HepG2 (cell line): ENCODE data around the gene MFRP. TPM values are rescaled to one million over a fixed set of nuclear protein-coding genes. Genes with fewer than 3 reads are reported as not detected.

Experiments used
- CAMTA2 ChIP-seq: sonication (generic); formaldehyde crosslinking; IDR thresholded peaks from 2 replicates; pipeline ENCODE4 v1.4.0; 2020; ENCODE audit warnings: mild to moderate bottlenecking, missing genetic modification reagents, borderline replicate concordance
- CREM ChIP-seq, 2 experiments: sonication (generic) in 1 of 2; formaldehyde crosslinking in 1 of 2; IDR thresholded peaks; 2 replicates each; pipeline versions ENCODE4 v1.4.0 to v1.6.1; 2016 to 2020; ENCODE audit warnings: antibody characterized with exemption in 1 of 2, mild to moderate bottlenecking in 1 of 2, missing genetic modification reagents in 1 of 2
- GATAD1 ChIP-seq: IDR thresholded peaks from 2 replicates; pipeline ENCODE4 v1.6.1; 2016; ENCODE audit warnings: missing genetic modification reagents, missing compliant biosample characterization
- GTF2F1 ChIP-seq: fragments of 150-350 bp; IDR thresholded peaks from 2 replicates; pipeline ENCODE4 v1.6.1; 2014; ENCODE audit warnings: low read length
- GZF1 ChIP-seq: sonication (generic); formaldehyde crosslinking; IDR thresholded peaks from 2 replicates; pipeline ENCODE4 v1.5.1; 2020; ENCODE audit warnings: mild to moderate bottlenecking, missing genetic modification reagents
- IRF2 ChIP-seq: IDR thresholded peaks from 2 replicates; pipeline ENCODE4 v1.6.1; 2018; ENCODE audit warnings: missing genetic modification reagents, missing compliant biosample characterization
- KLF16 ChIP-seq, 2 experiments: sonication (generic) in 1 of 2; formaldehyde crosslinking in 1 of 2; IDR thresholded peaks; 2 replicates each; pipeline versions ENCODE4 v1.6.1 to v1.8.0; 2016 to 2023; ENCODE audit warnings: missing genetic modification reagents in 2 of 2, missing compliant biosample characterization in 1 of 2
- MIXL1 ChIP-seq: IDR thresholded peaks from 2 replicates; pipeline ENCODE4 v1.6.1; 2016
- MTA1 ChIP-seq: sonication (generic); formaldehyde crosslinking; IDR thresholded peaks from 2 replicates; pipeline ENCODE4 v1.4.0; 2020; ENCODE audit warnings: missing genetic modification reagents, mild to moderate bottlenecking, borderline replicate concordance
- NR2F1 ChIP-seq, 2 experiments: fragments of 450-650 bp in 1 of 2; formaldehyde crosslinking in 1 of 2; IDR thresholded peaks; 2 replicates each; pipeline versions ENCODE4 v1.5.0 to v1.6.1; 2016 to 2020; ENCODE audit warnings: mild to moderate bottlenecking in 1 of 2, missing compliant biosample characterization in 1 of 2, missing genetic modification reagents in 1 of 2, moderate library complexity in 1 of 2
- REL ChIP-seq: sonication (generic); formaldehyde crosslinking; conservative IDR thresholded peaks from 2 replicates; pipeline ENCODE4 v1.8.0; 2022; ENCODE audit warnings: mild to moderate bottlenecking, missing genetic modification reagents, moderate library complexity
- TOPORS ChIP-seq: sonication (generic); formaldehyde crosslinking; IDR thresholded peaks from 2 replicates; pipeline ENCODE4 v1.8.0; 2023; ENCODE audit warnings: mild to moderate bottlenecking, missing genetic modification reagents
- ZFP82 ChIP-seq: sonication (generic); formaldehyde crosslinking; IDR thresholded peaks from 2 replicates; pipeline ENCODE4 v1.5.1; 2020; ENCODE audit warnings: mild to moderate bottlenecking, missing genetic modification reagents, borderline replicate concordance
- ZFX ChIP-seq: sonication (generic); formaldehyde crosslinking; IDR thresholded peaks from 2 replicates; pipeline ENCODE4 v1.4.0; 2020; ENCODE audit warnings: mild to moderate bottlenecking, low read depth, missing genetic modification reagents, moderate library complexity
- ZNF180 ChIP-seq: sonication (generic); formaldehyde crosslinking; IDR thresholded peaks from 2 replicates; pipeline ENCODE4 v1.4.0; 2020; ENCODE audit warnings: low read depth, missing genetic modification reagents, borderline replicate concordance
- ZNF468 ChIP-seq: sonication (generic); formaldehyde crosslinking; IDR thresholded peaks from 2 replicates; pipeline ENCODE4 v1.8.0; 2022; ENCODE audit warnings: mild to moderate bottlenecking, moderate library complexity, missing genetic modification reagents
- polyA plus RNA-seq, 8 experiments: library from polyadenylated mRNA; depleted of rRNA in 3 of 8; stranded (reverse) in 7 of 8; unstranded in 1 of 8; fragments of >200 nt; fragmentation: Illumina TruSeq in 4 of 8; extraction: Trizol in 4 of 8; gene quantifications; 2 replicates each; pipeline versions ENCODE4 v1.2.1 to v1.2.3, GENCODE V29; 2011 to 2016; ENCODE audit warnings: low read depth in 4 of 8, missing spikeins in 1 of 8, mixed read lengths in 1 of 8; ENCODE audit not compliant: insufficient read depth in 1 of 8
- total RNA-seq, 5 experiments: library from RNA; depleted of rRNA; stranded (reverse); fragments of >200 nt; fragmentation: Illumina TruSeq; extraction: Trizol; gene quantifications; 2 replicates each; pipeline ENCODE4 v1.2.3, GENCODE V29; 2016; ENCODE audit warnings: low read depth in 1 of 5
- TF ChIP-seq, protein P1 (sequence below): IDR thresholded peaks from 2 replicates; pipeline ENCODE4 v1.6.1; 2018; ENCODE audit warnings: missing genetic modification reagents
- TF ChIP-seq, protein P2 (sequence below): sonication (generic); formaldehyde crosslinking; IDR thresholded peaks from 2 replicates; pipeline ENCODE4 v1.5.0; 2020; ENCODE audit warnings: missing genetic modification reagents
- TF ChIP-seq, protein P3 (sequence below): IDR thresholded peaks from 2 replicates; pipeline ENCODE4 v1.6.1; 2016; ENCODE audit warnings: mild to moderate bottlenecking, missing biosample characterization, missing genetic modification reagents
- TF ChIP-seq, protein P4 (sequence below): sonication (generic); formaldehyde crosslinking; IDR thresholded peaks from 2 replicates; pipeline ENCODE4 v1.4.0; 2020; ENCODE audit warnings: missing genetic modification reagents

MFRP gene
- total and polyA plus RNA-seq, 2 of the 13 experiments (the other 11 are each of a cell fraction or from before 2014, with no cell fraction given) = not detected

DNA sequence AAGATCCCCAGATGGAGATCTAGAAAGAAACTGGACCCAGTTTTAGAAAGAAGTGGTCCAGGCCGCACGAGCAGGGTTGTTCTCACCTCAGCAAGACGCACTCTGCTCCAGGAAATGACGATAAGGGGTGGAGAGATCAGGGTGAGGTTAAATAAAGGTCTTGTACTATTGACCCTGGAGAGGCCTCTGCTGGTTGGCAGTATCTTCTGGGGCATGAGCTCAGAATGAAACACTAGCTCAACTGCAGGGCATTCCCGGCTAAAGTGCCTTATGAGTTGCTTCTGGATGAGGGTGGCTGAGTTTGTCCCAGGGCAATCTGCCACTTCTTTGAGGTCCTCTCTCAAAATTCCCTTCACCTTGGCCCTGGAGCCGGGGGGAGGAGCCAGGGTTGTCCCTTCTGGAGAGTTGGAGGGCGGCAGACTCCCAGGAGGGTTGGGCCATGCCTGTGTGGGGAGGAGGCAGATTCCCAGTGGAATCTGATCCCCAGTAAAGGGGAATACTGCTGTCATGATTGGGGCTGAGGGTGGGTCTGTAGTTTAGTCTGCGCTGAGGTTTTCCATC, 24.1 kb upstream of the MFRP start (continued):
- no peak for TF ChIP-seq MTA1 (CRISPR knock-in tag)
- TF ChIP-seq ZNF468 = no peak
- TF ChIP-seq CREM (IDR thresholded peaks at IDR 0.05) = peak; percentile 70
- no peak for TF ChIP-seq CREM (CRISPR knock-in tag; IDR thresholded peaks at IDR 0.05)
- TF ChIP-seq, protein P1, sequence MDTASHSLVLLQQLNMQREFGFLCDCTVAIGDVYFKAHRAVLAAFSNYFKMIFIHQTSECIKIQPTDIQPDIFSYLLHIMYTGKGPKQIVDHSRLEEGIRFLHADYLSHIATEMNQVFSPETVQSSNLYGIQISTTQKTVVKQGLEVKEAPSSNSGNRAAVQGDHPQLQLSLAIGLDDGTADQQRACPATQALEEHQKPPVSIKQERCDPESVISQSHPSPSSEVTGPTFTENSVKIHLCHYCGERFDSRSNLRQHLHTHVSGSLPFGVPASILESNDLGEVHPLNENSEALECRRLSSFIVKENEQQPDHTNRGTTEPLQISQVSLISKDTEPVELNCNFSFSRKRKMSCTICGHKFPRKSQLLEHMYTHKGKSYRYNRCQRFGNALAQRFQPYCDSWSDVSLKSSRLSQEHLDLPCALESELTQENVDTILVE = no peak
- no peak for TF ChIP-seq TOPORS
- no peak for TF ChIP-seq REL (CRISPR knock-in tag)
- TF ChIP-seq GATAD1 (CRISPR knock-in tag) = no peak
- no peak for TF ChIP-seq CAMTA2 (CRISPR knock-in tag)
- peak; percentile 42; the same call in 1 of the 2 replicates for TF ChIP-seq ZFX
- TF ChIP-seq, protein P2, sequence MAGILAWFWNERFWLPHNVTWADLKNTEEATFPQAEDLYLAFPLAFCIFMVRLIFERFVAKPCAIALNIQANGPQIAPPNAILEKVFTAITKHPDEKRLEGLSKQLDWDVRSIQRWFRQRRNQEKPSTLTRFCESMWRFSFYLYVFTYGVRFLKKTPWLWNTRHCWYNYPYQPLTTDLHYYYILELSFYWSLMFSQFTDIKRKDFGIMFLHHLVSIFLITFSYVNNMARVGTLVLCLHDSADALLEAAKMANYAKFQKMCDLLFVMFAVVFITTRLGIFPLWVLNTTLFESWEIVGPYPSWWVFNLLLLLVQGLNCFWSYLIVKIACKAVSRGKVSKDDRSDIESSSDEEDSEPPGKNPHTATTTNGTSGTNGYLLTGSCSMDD (CRISPR knock-in tag) = no peak
- peak; percentile 77 to 79 for TF ChIP-seq NR2F1 (CRISPR knock-in tag; IDR thresholded peaks at IDR 0.05)
- TF ChIP-seq GZF1 = no peak
- TF ChIP-seq IRF2 (CRISPR knock-in tag) = no peak
- TF ChIP-seq GTF2F1 = no peak
- no peak for TF ChIP-seq ZNF180 (CRISPR knock-in tag)
- TF ChIP-seq MIXL1 = peak; percentile 26; the same call in 1 of the 2 replicates
- TF ChIP-seq ZFP82 (CRISPR knock-in tag) = peak; percentile 46; the same call in 1 of the 2 replicates
- TF ChIP-seq, protein P3, sequence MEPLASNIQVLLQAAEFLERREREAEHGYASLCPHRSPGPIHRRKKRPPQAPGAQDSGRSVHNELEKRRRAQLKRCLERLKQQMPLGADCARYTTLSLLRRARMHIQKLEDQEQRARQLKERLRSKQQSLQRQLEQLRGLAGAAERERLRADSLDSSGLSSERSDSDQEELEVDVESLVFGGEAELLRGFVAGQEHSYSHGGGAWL = no peak
- TF ChIP-seq, protein P4, sequence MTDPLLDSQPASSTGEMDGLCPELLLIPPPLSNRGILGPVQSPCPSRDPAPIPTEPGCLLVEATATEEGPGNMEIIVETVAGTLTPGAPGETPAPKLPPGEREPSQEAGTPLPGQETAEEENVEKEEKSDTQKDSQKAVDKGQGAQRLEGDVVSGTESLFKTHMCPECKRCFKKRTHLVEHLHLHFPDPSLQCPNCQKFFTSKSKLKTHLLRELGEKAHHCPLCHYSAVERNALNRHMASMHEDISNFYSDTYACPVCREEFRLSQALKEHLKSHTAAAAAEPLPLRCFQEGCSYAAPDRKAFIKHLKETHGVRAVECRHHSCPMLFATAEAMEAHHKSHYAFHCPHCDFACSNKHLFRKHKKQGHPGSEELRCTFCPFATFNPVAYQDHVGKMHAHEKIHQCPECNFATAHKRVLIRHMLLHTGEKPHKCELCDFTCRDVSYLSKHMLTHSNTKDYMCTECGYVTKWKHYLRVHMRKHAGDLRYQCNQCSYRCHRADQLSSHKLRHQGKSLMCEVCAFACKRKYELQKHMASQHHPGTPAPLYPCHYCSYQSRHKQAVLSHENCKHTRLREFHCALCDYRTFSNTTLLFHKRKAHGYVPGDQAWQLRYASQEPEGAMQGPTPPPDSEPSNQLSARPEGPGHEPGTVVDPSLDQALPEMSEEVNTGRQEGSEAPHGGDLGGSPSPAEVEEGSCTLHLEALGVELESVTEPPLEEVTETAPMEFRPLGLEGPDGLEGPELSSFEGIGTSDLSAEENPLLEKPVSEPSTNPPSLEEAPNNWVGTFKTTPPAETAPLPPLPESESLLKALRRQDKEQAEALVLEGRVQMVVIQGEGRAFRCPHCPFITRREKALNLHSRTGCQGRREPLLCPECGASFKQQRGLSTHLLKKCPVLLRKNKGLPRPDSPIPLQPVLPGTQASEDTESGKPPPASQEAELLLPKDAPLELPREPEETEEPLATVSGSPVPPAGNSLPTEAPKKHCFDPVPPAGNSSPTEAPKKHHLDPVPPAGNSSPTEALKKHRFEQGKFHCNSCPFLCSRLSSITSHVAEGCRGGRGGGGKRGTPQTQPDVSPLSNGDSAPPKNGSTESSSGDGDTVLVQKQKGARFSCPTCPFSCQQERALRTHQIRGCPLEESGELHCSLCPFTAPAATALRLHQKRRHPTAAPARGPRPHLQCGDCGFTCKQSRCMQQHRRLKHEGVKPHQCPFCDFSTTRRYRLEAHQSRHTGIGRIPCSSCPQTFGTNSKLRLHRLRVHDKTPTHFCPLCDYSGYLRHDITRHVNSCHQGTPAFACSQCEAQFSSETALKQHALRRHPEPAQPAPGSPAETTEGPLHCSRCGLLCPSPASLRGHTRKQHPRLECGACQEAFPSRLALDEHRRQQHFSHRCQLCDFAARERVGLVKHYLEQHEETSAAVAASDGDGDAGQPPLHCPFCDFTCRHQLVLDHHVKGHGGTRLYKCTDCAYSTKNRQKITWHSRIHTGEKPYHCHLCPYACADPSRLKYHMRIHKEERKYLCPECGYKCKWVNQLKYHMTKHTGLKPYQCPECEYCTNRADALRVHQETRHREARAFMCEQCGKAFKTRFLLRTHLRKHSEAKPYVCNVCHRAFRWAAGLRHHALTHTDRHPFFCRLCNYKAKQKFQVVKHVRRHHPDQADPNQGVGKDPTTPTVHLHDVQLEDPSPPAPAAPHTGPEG = no peak
- 0 out of 4 replicates have a peak, but pooled peaks of 1 of the 2 experiments have one; percentile 29 for TF ChIP-seq KLF16 (CRISPR knock-in tag; IDR thresholded peaks at IDR 0.05)
